D341Med (cell line): ENCODE measurements around the gene ARIH2.
"Not testable (repeated sequence)": the region's sequence is repeated elsewhere in the genome, so short reads cannot be mapped to it uniquely, and the experiment has no call there.

Source experiments
- DNase-seq: peaks from one replicate; pipeline ENCODE4 v3.0.0; 2012; ENCODE audit warnings: low spot score

Gene ARIH2

GRCh38 chr3:48918388-48919214 is at the start of gene ARIH2:
Gene ARIH2 (plus strand): TSS chr3:48918842. CDS start chr3:48927559, 8,717 bp downstream.
- DNase-seq, result peak; percentile 98

GRCh38 chr3:48877671-48878070 is 41.0 kb upstream of the ARIH2 start:
- DNase-seq, result no peak

- no peak for DNase-seq
Measured at GRCh38 chr3:48879307-48879993, 39.2 kb upstream of the ARIH2 start.

- DNase-seq, result no peak
Measured at GRCh38 chr3:48879994-48880377, 38.7 kb upstream of the ARIH2 start.

GRCh38 chr3:48881006-48881405 is 37.6 kb upstream of the ARIH2 start:
- no peak for DNase-seq

- no peak for DNase-seq
Measured at GRCh38 chr3:48881652-48882114, 37.0 kb upstream of the ARIH2 start.

GRCh38 chr3:48885753-48886152 is 32.9 kb upstream of the ARIH2 start:
- DNase-seq, result no peak

GRCh38 chr3:48891606-48892005 is 27.0 kb upstream of the ARIH2 start:
- no peak for DNase-seq

- no peak for DNase-seq
Measured at GRCh38 chr3:48894516-48894915, 24.1 kb upstream of the ARIH2 start.

GRCh38 chr3:48896936-48897335 is 21.7 kb upstream of the ARIH2 start:
- no peak for DNase-seq

GRCh38 chr3:48897460-48898376 is 20.9 kb upstream of the ARIH2 start:
- no peak for DNase-seq

- peak; percentile 97 for DNase-seq
Measured at GRCh38 chr3:48898383-48899234, 20.0 kb upstream of the ARIH2 start, which contains the start of gene SLC25A20. Gene SLC25A20 (minus strand): TSS chr3:48898882. CDS start chr3:48898794, 88 bp downstream.

GRCh38 chr3:48899273-48899672 is 19.4 kb upstream of the ARIH2 start:
- no peak for DNase-seq

- not testable (repeated sequence) for DNase-seq
Measured at GRCh38 chr3:48907026-48907425, 11.6 kb upstream of the ARIH2 start.

GRCh38 chr3:48915296-48915695 is 3.3 kb upstream of the ARIH2 start:
- DNase-seq, result no peak

GRCh38 chr3:48919215-48920138 is 835 bp downstream of the ARIH2 start:
- peak; percentile 74 for DNase-seq

- no peak for DNase-seq
Measured at GRCh38 chr3:48926425-48927392, 8.1 kb downstream of the ARIH2 start.

- DNase-seq, result no peak
Measured at GRCh38 chr3:48927928-48928327, 9.3 kb downstream of the ARIH2 start.

GRCh38 chr3:48928679-48929078 is 10.0 kb downstream of the ARIH2 start:
- DNase-seq, result no peak
